ENCODE measurements around the gene LENG9. TPM values are rescaled to one million over a fixed set of nuclear protein-coding genes. Genes with fewer than 3 reads are reported as not detected.
A peak's percentile ranks its signal among the peaks of the same experiment; 100 is the strongest.
"Not testable (repeated sequence)": the region's sequence is repeated elsewhere in the genome, so short reads cannot be mapped to it uniquely, and the experiment has no call there.

Gene LENG9
- total RNA-seq, 1 donor from 2014 or later = 8.3 TPM

GRCh38 chr19:54478677-54479266 lies 15.2 kb upstream of the LENG9 start:
- DNase-seq (ENCODE audit: low spot score) = no peak

GRCh38 chr19:54477650-54478049 lies 14.1 kb upstream of the LENG9 start:
- DNase-seq (ENCODE audit: low spot score) = no peak

GRCh38 chr19:54475706-54476105 lies 12.1 kb upstream of the LENG9 start:
- no peak for DNase-seq (ENCODE audit: low spot score)

- no peak for DNase-seq (ENCODE audit: low spot score)
Measured at GRCh38 chr19:54473892-54474372, 10.4 kb upstream of the LENG9 start.

- no peak for DNase-seq (ENCODE audit: low spot score)
Measured at GRCh38 chr19:54473071-54473891, 9.7 kb upstream of the LENG9 start, which contains the start of gene CDC42EP5. Gene CDC42EP5, minus strand, starts transcription at chr19:54473296. Its CDS starts 7,749 bp downstream, at chr19:54465547.

GRCh38 chr19:54470991-54471782 lies 7.6 kb upstream of the LENG9 start:
- DNase-seq (ENCODE audit: low spot score) = no peak

- no peak for DNase-seq (ENCODE audit: low spot score)
Measured at GRCh38 chr19:54470276-54470887, 6.8 kb upstream of the LENG9 start.

- no peak for DNase-seq (ENCODE audit: low spot score)
Measured at GRCh38 chr19:54469496-54469934, 5.9 kb upstream of the LENG9 start.

GRCh38 chr19:54466110-54466480 lies 2.5 kb upstream of the LENG9 start:
- DNase-seq (ENCODE audit: low spot score) = not testable (repeated sequence)

GRCh38 chr19:54465426-54466109 lies 2.0 kb upstream of the LENG9 start:
- DNase-seq (ENCODE audit: low spot score) = peak; percentile 88

GRCh38 chr19:54464630-54465425 lies 1.2 kb upstream of the LENG9 start:
- peak; percentile 97 for DNase-seq (ENCODE audit: low spot score)

GRCh38 chr19:54464044-54464629 lies 559 bp upstream of the LENG9 start:
- DNase-seq (ENCODE audit: low spot score) = no peak

- DNase-seq (ENCODE audit: low spot score) = peak; percentile 95
Measured at GRCh38 chr19:54462655-54463530, 685 bp downstream of the LENG9 start.

GRCh38 chr19:54462047-54462654 lies 1.4 kb downstream of the LENG9 start:
- no peak for DNase-seq (ENCODE audit: low spot score)

- no peak for DNase-seq (ENCODE audit: low spot score)
Measured at GRCh38 chr19:54461613-54462012, 2.0 kb downstream of the LENG9 start.

GRCh38 chr19:54461210-54461609 lies 2.4 kb downstream of the LENG9 start:
- no peak for DNase-seq (ENCODE audit: low spot score)

GRCh38 chr19:54460230-54461005 lies 3.2 kb downstream of the LENG9 start:
- no peak for DNase-seq (ENCODE audit: low spot score)
